HEK293 (cell line): ENCODE measurements around the gene MC2R.

Source experiments
- CTCF ChIA-PET: fragments of 350-600 bp; formaldehyde crosslinking; extraction: SDS; loops from one replicate; lab custom pipeline; 2021; ENCODE audit warnings: antibody characterized with exemption; lab: Yijun Ruan, JAX
- POLR2A ChIA-PET: fragments of 300-600 bp; formaldehyde crosslinking; extraction: SDS; loops from one replicate; lab custom pipeline; 2020; ENCODE audit warnings: antibody characterized with exemption, inconsistent platforms; lab: Yijun Ruan, JAX
- H3K27ac ChIP-seq: fragments of 200-500 bp; sonication (Bioruptor generic); 2 replicates; pipeline ENCODE4 v1.5.1; 2014; ENCODE audit warnings: low read depth, low read length, control low read depth, inconsistent platforms; ENCODE audit errors: extremely low read depth
- H3K36me3 ChIP-seq, 2 experiments: fragments of 200-500 bp in 1 of 2; sonication (Bioruptor generic) in 1 of 2; 1 replicate in 1 of 2; 2 replicates in 1 of 2; pipeline ENCODE4 v1.5.1; 2014 to 2017; ENCODE audit warnings: inconsistent platforms in 2 of 2, low read length in 2 of 2; ENCODE audit not compliant: control insufficient read depth in 2 of 2, insufficient read depth in 1 of 2
- H3K4me1 ChIP-seq: fragments of 200-500 bp; sonication (Bioruptor generic); 2 replicates; pipeline ENCODE4 v1.5.1; 2014; ENCODE audit warnings: mild to moderate bottlenecking, low read length, inconsistent platforms; ENCODE audit not compliant: control insufficient read depth, insufficient read depth
- H3K4me3 ChIP-seq: 2 replicates; pipeline ENCODE4 v1.5.1; 2011; ENCODE audit warnings: low read depth, mild to moderate bottlenecking, control low read depth, low read length, moderate library complexity
- H3K9me3 ChIP-seq: fragments of 200-500 bp; sonication (Bioruptor generic); 2 replicates; pipeline ENCODE4 v1.5.1; 2014; ENCODE audit warnings: low read depth, low read length, inconsistent platforms; ENCODE audit not compliant: control insufficient read depth, insufficient read depth
- FEZF1 ChIP-seq: fragments of 450-650 bp; formaldehyde crosslinking; IDR thresholded peaks from 2 replicates; pipeline ENCODE4 v1.5.1; 2016; ENCODE audit warnings: missing biosample characterization, missing genetic modification characterization
- HOXC10 ChIP-seq: sonication (generic); formaldehyde crosslinking; IDR thresholded peaks from 2 replicates; pipeline ENCODE4 v1.8.1; 2023; ENCODE audit warnings: mild to moderate bottlenecking, missing genetic modification reagents
- MEIS1 ChIP-seq: sonication (generic); formaldehyde crosslinking; IDR thresholded peaks from 2 replicates; pipeline ENCODE4 v1.8.1; 2022; ENCODE audit warnings: missing genetic modification reagents, mild to moderate bottlenecking, borderline replicate concordance
- OSR2 ChIP-seq: fragments of 450-650 bp; formaldehyde crosslinking; IDR thresholded peaks from 2 replicates; pipeline ENCODE4 v1.5.1; 2016; ENCODE audit warnings: missing biosample characterization, missing genetic modification characterization
- ZBTB17 ChIP-seq: fragments of 450-650 bp; formaldehyde crosslinking; IDR thresholded peaks from 2 replicates; pipeline ENCODE4 v1.5.1; 2016; ENCODE audit warnings: missing biosample characterization, missing genetic modification characterization
- ZNF132 ChIP-seq: fragments of 450-650 bp; formaldehyde crosslinking; IDR thresholded peaks from 2 replicates; pipeline ENCODE4 v1.5.1; 2017; ENCODE audit warnings: missing biosample characterization, missing genetic modification characterization, borderline replicate concordance
- ZNF138 ChIP-seq: fragments of 450-650 bp; formaldehyde crosslinking; IDR thresholded peaks from 2 replicates; pipeline ENCODE4 v1.5.1; 2016; ENCODE audit warnings: missing biosample characterization, missing genetic modification characterization, borderline replicate concordance
- ZNF266 ChIP-seq: fragments of 450-650 bp; formaldehyde crosslinking; IDR thresholded peaks from 2 replicates; pipeline ENCODE4 v1.5.1; 2016; ENCODE audit warnings: missing biosample characterization, missing genetic modification characterization, low read depth
- ZNF274 ChIP-seq, 2 experiments: fragments of 200-500 bp in 1 of 2; fragments of 450-650 bp in 1 of 2; sonication (Bioruptor generic) in 1 of 2; formaldehyde crosslinking in 1 of 2; IDR thresholded peaks; 2 replicates each; pipeline versions ENCODE4 v1.5.1 to v1.6.1; 2014 to 2016; ENCODE audit warnings: borderline replicate concordance in 1 of 2, inconsistent platforms in 1 of 2, low read length in 1 of 2, missing biosample characterization in 1 of 2, missing genetic modification characterization in 1 of 2
- ZNF292 ChIP-seq: fragments of 450-650 bp; formaldehyde crosslinking; IDR thresholded peaks from 2 replicates; pipeline ENCODE4 v1.5.1; 2016; ENCODE audit warnings: low read depth, missing biosample characterization, missing genetic modification characterization, borderline replicate concordance
- ZNF404 ChIP-seq: fragments of 450-650 bp; formaldehyde crosslinking; IDR thresholded peaks from 2 replicates; pipeline ENCODE4 v1.5.1; 2017; ENCODE audit warnings: missing biosample characterization, missing genetic modification characterization
- ZNF423 ChIP-seq: fragments of 450-650 bp; formaldehyde crosslinking; IDR thresholded peaks from 2 replicates; pipeline ENCODE4 v1.5.1; 2016; ENCODE audit warnings: missing biosample characterization, missing genetic modification characterization
- ZNF521 ChIP-seq: fragments of 450-650 bp; formaldehyde crosslinking; IDR thresholded peaks from 2 replicates; pipeline ENCODE4 v1.5.1; 2017; ENCODE audit warnings: missing biosample characterization, mild to moderate bottlenecking, missing genetic modification characterization
- ZNF629 ChIP-seq: fragments of 450-650 bp; formaldehyde crosslinking; IDR thresholded peaks from 2 replicates; pipeline ENCODE4 v1.5.1; 2017; ENCODE audit warnings: missing biosample characterization, missing genetic modification characterization
- ZNF670 ChIP-seq: fragments of 450-650 bp; formaldehyde crosslinking; IDR thresholded peaks from 2 replicates; pipeline ENCODE4 v1.5.1; 2016; ENCODE audit warnings: missing biosample characterization, missing genetic modification characterization, low read depth
- ZNF776 ChIP-seq: fragments of 450-650 bp; formaldehyde crosslinking; IDR thresholded peaks from 2 replicates; pipeline ENCODE4 v1.5.0; 2017; ENCODE audit warnings: missing biosample characterization, missing genetic modification characterization, borderline replicate concordance
- TF ChIP-seq, protein P1 (sequence below): fragments of 450-650 bp; IDR thresholded peaks from 2 replicates; pipeline ENCODE4 v1.5.1; 2018; ENCODE audit warnings: missing biosample characterization, missing genetic modification characterization
- TF ChIP-seq, protein P2 (sequence below): fragments of 450-650 bp; formaldehyde crosslinking; IDR thresholded peaks from 2 replicates; pipeline ENCODE4 v1.5.1; 2017; ENCODE audit warnings: missing biosample characterization, missing genetic modification characterization
- TF ChIP-seq, protein P3 (sequence below): fragments of 450-650 bp; formaldehyde crosslinking; IDR thresholded peaks from 2 replicates; pipeline ENCODE4 v1.5.1; 2016; ENCODE audit warnings: missing biosample characterization, missing genetic modification characterization
- TF ChIP-seq, protein P4 (sequence below): fragments of 450-650 bp; formaldehyde crosslinking; IDR thresholded peaks from 2 replicates; pipeline ENCODE4; 2016; ENCODE audit warnings: missing biosample characterization, missing genetic modification characterization

MC2R gene

DNA sequence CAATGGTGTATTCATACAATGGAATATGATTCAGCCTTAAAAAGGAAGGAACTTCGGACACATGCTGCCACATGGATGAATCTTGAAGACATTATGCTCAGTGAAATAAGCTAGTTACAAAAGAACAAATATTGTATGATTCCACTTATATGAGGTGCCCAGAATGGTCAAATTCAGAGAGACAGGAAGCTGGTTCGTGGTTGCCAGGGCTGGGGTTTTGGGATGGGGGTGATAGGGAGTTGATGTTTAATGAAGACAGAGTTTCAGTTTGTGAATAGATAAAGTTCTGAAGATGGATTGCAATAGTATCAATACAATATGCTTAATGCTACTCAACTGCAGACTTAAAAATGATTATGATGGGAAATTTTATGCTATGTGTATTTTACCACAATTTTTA lies 28.0 kb upstream of the MC2R start:
- Histone ChIP-seq H3K27ac (no peak overlapping the region), H3K4me3 (no peak overlapping the region), H3K4me1 (no peaks in the 10 kb centered on the region), H3K9me3 (no peaks in the 10 kb centered on the region), H3K36me3 (no peaks in the 10 kb centered on the region)
- ChIA-PET CTCF (interaction anchor here (0.7 kb wide), 1 partner anchor 101 kb away, joined by 3 read pairs; no protein-coding TSS in a partner anchor), POLR2A (no interaction called here)
- TF ChIP-seq, protein P1, sequence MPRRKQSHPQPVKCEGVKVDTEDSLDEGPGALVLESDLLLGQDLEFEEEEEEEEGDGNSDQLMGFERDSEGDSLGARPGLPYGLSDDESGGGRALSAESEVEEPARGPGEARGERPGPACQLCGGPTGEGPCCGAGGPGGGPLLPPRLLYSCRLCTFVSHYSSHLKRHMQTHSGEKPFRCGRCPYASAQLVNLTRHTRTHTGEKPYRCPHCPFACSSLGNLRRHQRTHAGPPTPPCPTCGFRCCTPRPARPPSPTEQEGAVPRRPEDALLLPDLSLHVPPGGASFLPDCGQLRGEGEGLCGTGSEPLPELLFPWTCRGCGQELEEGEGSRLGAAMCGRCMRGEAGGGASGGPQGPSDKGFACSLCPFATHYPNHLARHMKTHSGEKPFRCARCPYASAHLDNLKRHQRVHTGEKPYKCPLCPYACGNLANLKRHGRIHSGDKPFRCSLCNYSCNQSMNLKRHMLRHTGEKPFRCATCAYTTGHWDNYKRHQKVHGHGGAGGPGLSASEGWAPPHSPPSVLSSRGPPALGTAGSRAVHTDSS (tag by site-specific recombination): no peak
- TF ChIP-seq ZNF274 (IDR thresholded peaks at IDR 0.05; ENCODE audit: low read length): no peak
- TF ChIP-seq ZNF274 (tag by site-specific recombination; IDR thresholded peaks at IDR 0.05; ENCODE audit: borderline replicate concordance): no peak
- TF ChIP-seq ZNF266 (tag by site-specific recombination): no peak
- no peak for TF ChIP-seq ZNF521 (tag by site-specific recombination)
- TF ChIP-seq, protein P2, sequence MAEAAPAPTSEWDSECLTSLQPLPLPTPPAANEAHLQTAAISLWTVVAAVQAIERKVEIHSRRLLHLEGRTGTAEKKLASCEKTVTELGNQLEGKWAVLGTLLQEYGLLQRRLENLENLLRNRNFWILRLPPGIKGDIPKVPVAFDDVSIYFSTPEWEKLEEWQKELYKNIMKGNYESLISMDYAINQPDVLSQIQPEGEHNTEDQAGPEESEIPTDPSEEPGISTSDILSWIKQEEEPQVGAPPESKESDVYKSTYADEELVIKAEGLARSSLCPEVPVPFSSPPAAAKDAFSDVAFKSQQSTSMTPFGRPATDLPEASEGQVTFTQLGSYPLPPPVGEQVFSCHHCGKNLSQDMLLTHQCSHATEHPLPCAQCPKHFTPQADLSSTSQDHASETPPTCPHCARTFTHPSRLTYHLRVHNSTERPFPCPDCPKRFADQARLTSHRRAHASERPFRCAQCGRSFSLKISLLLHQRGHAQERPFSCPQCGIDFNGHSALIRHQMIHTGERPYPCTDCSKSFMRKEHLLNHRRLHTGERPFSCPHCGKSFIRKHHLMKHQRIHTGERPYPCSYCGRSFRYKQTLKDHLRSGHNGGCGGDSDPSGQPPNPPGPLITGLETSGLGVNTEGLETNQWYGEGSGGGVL (tag by site-specific recombination): no peak
- TF ChIP-seq ZBTB17 (tag by site-specific recombination): no peak
- TF ChIP-seq HOXC10 (CRISPR knock-in tag): no peak
- TF ChIP-seq MEIS1 (CRISPR knock-in tag): no peak
- TF ChIP-seq ZNF629: no peak
- no peak for TF ChIP-seq ZNF132
- no peak for TF ChIP-seq ZNF423 (tag by site-specific recombination)
- TF ChIP-seq ZNF670 (tag by site-specific recombination): no peak
- TF ChIP-seq, protein P3, sequence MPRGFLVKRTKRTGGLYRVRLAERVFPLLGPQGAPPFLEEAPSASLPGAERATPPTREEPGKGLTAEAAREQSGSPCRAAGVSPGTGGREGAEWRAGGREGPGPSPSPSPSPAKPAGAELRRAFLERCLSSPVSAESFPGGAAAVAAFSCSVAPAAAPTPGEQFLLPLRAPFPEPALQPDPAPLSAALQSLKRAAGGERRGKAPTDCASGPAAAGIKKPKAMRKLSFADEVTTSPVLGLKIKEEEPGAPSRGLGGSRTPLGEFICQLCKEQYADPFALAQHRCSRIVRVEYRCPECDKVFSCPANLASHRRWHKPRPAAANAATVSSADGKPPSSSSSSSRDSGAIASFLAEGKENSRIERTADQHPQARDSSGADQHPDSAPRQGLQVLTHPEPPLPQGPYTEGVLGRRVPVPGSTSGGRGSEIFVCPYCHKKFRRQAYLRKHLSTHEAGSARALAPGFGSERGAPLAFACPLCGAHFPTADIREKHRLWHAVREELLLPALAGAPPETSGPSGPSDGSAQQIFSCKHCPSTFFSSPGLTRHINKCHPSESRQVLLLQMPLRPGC (tag by site-specific recombination): no peak
- no peak for TF ChIP-seq FEZF1 (tag by site-specific recombination)
- no peak for TF ChIP-seq ZNF292 (tag by site-specific recombination)
- TF ChIP-seq ZNF776 (tag by site-specific recombination): no peak
- no peak for TF ChIP-seq ZNF404 (tag by site-specific recombination)

DNA sequence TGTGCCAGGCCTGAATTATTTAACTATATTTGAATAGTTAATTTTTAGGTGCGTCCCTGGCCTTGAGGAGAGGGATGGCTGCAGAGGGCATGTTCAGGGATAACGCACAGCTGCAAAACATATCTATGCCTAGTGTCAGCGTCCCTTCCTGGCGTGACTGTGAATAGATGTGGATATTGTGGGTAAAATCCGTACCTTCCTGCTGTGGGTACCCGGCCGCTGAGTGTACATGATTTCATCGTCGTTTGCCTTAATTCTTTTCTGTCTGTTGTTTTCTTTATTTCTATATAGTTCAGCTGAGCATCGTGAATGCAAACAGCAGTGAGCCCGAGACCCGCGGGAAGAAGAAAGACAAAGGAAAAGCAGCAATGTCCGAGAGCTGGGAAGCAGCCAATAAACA lies 25.0 kb upstream of the MC2R start:
- H3K9me3 ChIP-seq: no peaks in the 10 kb centered on the region
- no peaks in the 10 kb centered on the region for H3K4me1 ChIP-seq
- ChIA-PET CTCF (no interaction called here), POLR2A (no interaction called here)
- H3K27ac ChIP-seq: no peak overlapping the region
- H3K36me3 ChIP-seq: no peaks in the 10 kb centered on the region
- no peak overlapping the region for H3K4me3 ChIP-seq
- TF ChIP-seq, protein P4, sequence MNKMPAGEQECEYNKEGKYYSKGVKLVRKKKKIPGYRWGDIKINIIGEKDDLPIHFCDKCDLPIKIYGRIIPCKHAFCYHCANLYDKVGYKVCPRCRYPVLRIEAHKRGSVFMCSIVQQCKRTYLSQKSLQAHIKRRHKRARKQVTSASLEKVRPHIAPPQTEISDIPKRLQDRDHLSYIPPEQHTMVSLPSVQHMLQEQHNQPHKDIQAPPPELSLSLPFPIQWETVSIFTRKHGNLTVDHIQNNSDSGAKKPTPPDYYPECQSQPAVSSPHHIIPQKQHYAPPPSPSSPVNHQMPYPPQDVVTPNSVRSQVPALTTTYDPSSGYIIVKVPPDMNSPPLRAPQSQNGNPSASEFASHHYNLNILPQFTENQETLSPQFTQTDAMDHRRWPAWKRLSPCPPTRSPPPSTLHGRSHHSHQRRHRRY (tag by site-specific recombination): no peak
- no peak for TF ChIP-seq OSR2
- TF ChIP-seq ZNF138: no peak
- TF ChIP-seq, all 188 proteins: peak for 0
